ENCODE measurements around the gene TBC1D22A.

- TF ChIP-seq, protein P1, sequence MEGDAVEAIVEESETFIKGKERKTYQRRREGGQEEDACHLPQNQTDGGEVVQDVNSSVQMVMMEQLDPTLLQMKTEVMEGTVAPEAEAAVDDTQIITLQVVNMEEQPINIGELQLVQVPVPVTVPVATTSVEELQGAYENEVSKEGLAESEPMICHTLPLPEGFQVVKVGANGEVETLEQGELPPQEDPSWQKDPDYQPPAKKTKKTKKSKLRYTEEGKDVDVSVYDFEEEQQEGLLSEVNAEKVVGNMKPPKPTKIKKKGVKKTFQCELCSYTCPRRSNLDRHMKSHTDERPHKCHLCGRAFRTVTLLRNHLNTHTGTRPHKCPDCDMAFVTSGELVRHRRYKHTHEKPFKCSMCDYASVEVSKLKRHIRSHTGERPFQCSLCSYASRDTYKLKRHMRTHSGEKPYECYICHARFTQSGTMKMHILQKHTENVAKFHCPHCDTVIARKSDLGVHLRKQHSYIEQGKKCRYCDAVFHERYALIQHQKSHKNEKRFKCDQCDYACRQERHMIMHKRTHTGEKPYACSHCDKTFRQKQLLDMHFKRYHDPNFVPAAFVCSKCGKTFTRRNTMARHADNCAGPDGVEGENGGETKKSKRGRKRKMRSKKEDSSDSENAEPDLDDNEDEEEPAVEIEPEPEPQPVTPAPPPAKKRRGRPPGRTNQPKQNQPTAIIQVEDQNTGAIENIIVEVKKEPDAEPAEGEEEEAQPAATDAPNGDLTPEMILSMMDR (conservative IDR thresholded peaks at IDR 0.05; ENCODE audit: low read length) = no peak
- no peak for TF ChIP-seq EZH2phosphoT487 (IDR thresholded peaks at IDR 0.05; ENCODE audit: borderline replicate concordance, low read depth, low read length)
Measured at GRCh38 chr22:46794067-46794466, 31.6 kb downstream of the TBC1D22A start.

All from OCI-LY7 (cell line).